HepG2 (cell line): ENCODE measurements around the gene DMTF1. TPM values are rescaled to one million over a fixed set of nuclear protein-coding genes. Genes with fewer than 3 reads are reported as not detected.
A peak's percentile ranks its signal among the peaks of the same experiment; 100 is the strongest.

Experiments used
- CENPT ChIP-seq: sonication (generic); formaldehyde crosslinking; IDR thresholded peaks from 2 replicates; pipeline ENCODE4 v1.8.0; 2022; ENCODE audit warnings: low read depth, mild to moderate bottlenecking, moderate library complexity, missing genetic modification reagents
- JUNB ChIP-seq: sonication (generic); formaldehyde crosslinking; IDR thresholded peaks from 2 replicates; pipeline ENCODE4 v1.8.0; 2022; ENCODE audit warnings: missing genetic modification reagents, mild to moderate bottlenecking, borderline replicate concordance
- JUND ChIP-seq: sonication (generic); formaldehyde crosslinking; IDR thresholded peaks from 2 replicates; pipeline ENCODE4 v1.8.0; 2022; ENCODE audit warnings: mild to moderate bottlenecking, missing genetic modification reagents
- PAWR ChIP-seq: sonication (generic); formaldehyde crosslinking; IDR thresholded peaks from 2 replicates; pipeline ENCODE4 v1.4.0; 2020; ENCODE audit warnings: missing genetic modification reagents, mild to moderate bottlenecking, borderline replicate concordance
- SATB2 ChIP-seq: sonication (generic); formaldehyde crosslinking; IDR thresholded peaks from 2 replicates; pipeline ENCODE4 v1.5.0; 2020; ENCODE audit warnings: missing genetic modification reagents
- SNAPC2 ChIP-seq: sonication (generic); formaldehyde crosslinking; IDR thresholded peaks from 2 replicates; pipeline ENCODE4 v1.8.1; 2022; ENCODE audit warnings: mild to moderate bottlenecking, missing genetic modification reagents
- YEATS2 ChIP-seq: sonication (generic); formaldehyde crosslinking; IDR thresholded peaks from 2 replicates; pipeline ENCODE4 v1.4.0; 2020; ENCODE audit warnings: missing genetic modification reagents, borderline replicate concordance
- ZFP37 ChIP-seq: sonication (generic); formaldehyde crosslinking; IDR thresholded peaks from 2 replicates; pipeline ENCODE4 v1.4.0; 2020; ENCODE audit warnings: missing genetic modification reagents, borderline replicate concordance
- ZFP91 ChIP-seq: sonication (generic); formaldehyde crosslinking; IDR thresholded peaks from 2 replicates; pipeline ENCODE4 v1.9.0; 2022; ENCODE audit warnings: missing genetic modification reagents, mild to moderate bottlenecking, borderline replicate concordance
- ZNF232 ChIP-seq: sonication (generic); formaldehyde crosslinking; IDR thresholded peaks from 2 replicates; pipeline ENCODE4 v1.4.0; 2020; ENCODE audit warnings: missing genetic modification reagents, borderline replicate concordance
- ZNF264 ChIP-seq: sonication (generic); formaldehyde crosslinking; IDR thresholded peaks from 2 replicates; pipeline ENCODE4 v1.4.0; 2020; ENCODE audit warnings: missing genetic modification reagents
- ZNF326 ChIP-seq: sonication (generic); formaldehyde crosslinking; IDR thresholded peaks from 2 replicates; pipeline ENCODE4 v1.4.0; 2020; ENCODE audit warnings: missing genetic modification reagents, borderline replicate concordance
- ZNF549 ChIP-seq: sonication (generic); formaldehyde crosslinking; IDR thresholded peaks from 2 replicates; pipeline ENCODE4 v1.5.0; 2020; ENCODE audit warnings: missing genetic modification reagents
- polyA plus RNA-seq, 8 experiments: library from polyadenylated mRNA; depleted of rRNA in 3 of 8; stranded (reverse) in 7 of 8; unstranded in 1 of 8; fragments of >200 nt; fragmentation: Illumina TruSeq in 4 of 8; extraction: Trizol in 4 of 8; gene quantifications; 2 replicates each; pipeline versions ENCODE4 v1.2.1 to v1.2.3, GENCODE V29; 2011 to 2016; ENCODE audit warnings: low read depth in 4 of 8, missing spikeins in 1 of 8, mixed read lengths in 1 of 8; ENCODE audit not compliant: insufficient read depth in 1 of 8
- total RNA-seq, 5 experiments: library from RNA; depleted of rRNA; stranded (reverse); fragments of >200 nt; fragmentation: Illumina TruSeq; extraction: Trizol; gene quantifications; 2 replicates each; pipeline ENCODE4 v1.2.3, GENCODE V29; 2016; ENCODE audit warnings: low read depth in 1 of 5
- TF ChIP-seq, protein P1 (sequence below): sonication (generic); formaldehyde crosslinking; IDR thresholded peaks from 2 replicates; pipeline ENCODE4 v1.8.1; 2023; ENCODE audit warnings: missing genetic modification reagents, mild to moderate bottlenecking, borderline replicate concordance
- TF ChIP-seq, protein P2 (sequence below): sonication (generic); formaldehyde crosslinking; IDR thresholded peaks from 2 replicates; pipeline ENCODE4 v1.5.0; 2020; ENCODE audit warnings: mild to moderate bottlenecking, missing genetic modification reagents, borderline replicate concordance
- TF ChIP-seq, protein P3 (sequence below): sonication (generic); formaldehyde crosslinking; IDR thresholded peaks from 2 replicates; pipeline ENCODE4 v1.9.0; 2022; ENCODE audit warnings: low read depth, missing genetic modification reagents

Gene DMTF1
- total and polyA plus RNA-seq, 2 of the 13 experiments (the other 11 are each of a cell fraction or from before 2014, with no cell fraction given): 45.8 to 132 TPM

- peak; percentile 88 for TF ChIP-seq ZFP91 (CRISPR knock-in tag)
- peak; percentile 1; the same call in 1 of the 2 replicates for TF ChIP-seq ZFP37
- TF ChIP-seq, protein P1, sequence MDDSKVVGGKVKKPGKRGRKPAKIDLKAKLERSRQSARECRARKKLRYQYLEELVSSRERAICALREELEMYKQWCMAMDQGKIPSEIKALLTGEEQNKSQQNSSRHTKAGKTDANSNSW: 0 out of 2 replicates have a peak, but pooled peaks have one; percentile 28
- peak; percentile 73 for TF ChIP-seq SNAPC2
- TF ChIP-seq SATB2 (CRISPR knock-in tag): peak; percentile 84; the same call in 1 of the 2 replicates
- no peak for TF ChIP-seq ZNF326 (CRISPR knock-in tag)
- peak; percentile 22; the same call in 1 of the 2 replicates for TF ChIP-seq JUND
- TF ChIP-seq, protein P2, sequence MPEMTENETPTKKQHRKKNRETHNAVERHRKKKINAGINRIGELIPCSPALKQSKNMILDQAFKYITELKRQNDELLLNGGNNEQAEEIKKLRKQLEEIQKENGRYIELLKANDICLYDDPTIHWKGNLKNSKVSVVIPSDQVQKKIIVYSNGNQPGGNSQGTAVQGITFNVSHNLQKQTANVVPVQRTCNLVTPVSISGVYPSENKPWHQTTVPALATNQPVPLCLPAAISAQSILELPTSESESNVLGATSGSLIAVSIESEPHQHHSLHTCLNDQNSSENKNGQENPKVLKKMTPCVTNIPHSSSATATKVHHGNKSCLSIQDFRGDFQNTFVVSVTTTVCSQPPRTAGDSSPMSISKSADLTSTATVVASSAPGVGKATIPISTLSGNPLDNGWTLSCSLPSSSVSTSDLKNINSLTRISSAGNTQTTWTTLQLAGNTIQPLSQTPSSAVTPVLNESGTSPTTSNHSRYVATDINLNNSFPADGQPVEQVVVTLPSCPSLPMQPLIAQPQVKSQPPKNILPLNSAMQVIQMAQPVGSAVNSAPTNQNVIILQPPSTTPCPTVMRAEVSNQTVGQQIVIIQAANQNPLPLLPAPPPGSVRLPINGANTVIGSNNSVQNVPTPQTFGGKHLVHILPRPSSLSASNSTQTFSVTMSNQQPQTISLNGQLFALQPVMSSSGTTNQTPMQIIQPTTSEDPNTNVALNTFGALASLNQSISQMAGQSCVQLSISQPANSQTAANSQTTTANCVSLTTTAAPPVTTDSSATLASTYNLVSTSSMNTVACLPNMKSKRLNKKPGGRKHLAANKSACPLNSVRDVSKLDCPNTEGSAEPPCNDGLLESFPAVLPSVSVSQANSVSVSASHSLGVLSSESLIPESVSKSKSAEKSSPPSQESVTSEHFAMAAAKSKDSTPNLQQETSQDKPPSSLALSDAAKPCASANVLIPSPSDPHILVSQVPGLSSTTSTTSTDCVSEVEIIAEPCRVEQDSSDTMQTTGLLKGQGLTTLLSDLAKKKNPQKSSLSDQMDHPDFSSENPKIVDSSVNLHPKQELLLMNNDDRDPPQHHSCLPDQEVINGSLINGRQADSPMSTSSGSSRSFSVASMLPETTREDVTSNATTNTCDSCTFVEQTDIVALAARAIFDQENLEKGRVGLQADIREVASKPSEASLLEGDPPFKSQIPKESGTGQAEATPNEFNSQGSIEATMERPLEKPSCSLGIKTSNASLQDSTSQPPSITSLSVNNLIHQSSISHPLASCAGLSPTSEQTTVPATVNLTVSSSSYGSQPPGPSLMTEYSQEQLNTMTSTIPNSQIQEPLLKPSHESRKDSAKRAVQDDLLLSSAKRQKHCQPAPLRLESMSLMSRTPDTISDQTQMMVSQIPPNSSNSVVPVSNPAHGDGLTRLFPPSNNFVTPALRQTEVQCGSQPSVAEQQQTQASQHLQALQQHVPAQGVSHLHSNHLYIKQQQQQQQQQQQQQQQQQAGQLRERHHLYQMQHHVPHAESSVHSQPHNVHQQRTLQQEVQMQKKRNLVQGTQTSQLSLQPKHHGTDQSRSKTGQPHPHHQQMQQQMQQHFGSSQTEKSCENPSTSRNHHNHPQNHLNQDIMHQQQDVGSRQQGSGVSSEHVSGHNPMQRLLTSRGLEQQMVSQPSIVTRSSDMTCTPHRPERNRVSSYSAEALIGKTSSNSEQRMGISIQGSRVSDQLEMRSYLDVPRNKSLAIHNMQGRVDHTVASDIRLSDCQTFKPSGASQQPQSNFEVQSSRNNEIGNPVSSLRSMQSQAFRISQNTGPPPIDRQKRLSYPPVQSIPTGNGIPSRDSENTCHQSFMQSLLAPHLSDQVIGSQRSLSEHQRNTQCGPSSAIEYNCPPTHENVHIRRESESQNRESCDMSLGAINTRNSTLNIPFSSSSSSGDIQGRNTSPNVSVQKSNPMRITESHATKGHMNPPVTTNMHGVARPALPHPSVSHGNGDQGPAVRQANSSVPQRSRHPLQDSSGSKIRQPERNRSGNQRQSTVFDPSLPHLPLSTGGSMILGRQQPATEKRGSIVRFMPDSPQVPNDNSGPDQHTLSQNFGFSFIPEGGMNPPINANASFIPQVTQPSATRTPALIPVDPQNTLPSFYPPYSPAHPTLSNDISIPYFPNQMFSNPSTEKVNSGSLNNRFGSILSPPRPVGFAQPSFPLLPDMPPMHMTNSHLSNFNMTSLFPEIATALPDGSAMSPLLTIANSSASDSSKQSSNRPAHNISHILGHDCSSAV (CRISPR knock-in tag): no peak; the same call in 1 of the 2 replicates
- TF ChIP-seq ZNF232 (CRISPR knock-in tag): peak; percentile 73; the same call in 1 of the 2 replicates
- peak; percentile 91 for TF ChIP-seq YEATS2
- TF ChIP-seq ZNF264 (CRISPR knock-in tag): peak; percentile 74; the same call in 1 of the 2 replicates
- TF ChIP-seq, protein P3, sequence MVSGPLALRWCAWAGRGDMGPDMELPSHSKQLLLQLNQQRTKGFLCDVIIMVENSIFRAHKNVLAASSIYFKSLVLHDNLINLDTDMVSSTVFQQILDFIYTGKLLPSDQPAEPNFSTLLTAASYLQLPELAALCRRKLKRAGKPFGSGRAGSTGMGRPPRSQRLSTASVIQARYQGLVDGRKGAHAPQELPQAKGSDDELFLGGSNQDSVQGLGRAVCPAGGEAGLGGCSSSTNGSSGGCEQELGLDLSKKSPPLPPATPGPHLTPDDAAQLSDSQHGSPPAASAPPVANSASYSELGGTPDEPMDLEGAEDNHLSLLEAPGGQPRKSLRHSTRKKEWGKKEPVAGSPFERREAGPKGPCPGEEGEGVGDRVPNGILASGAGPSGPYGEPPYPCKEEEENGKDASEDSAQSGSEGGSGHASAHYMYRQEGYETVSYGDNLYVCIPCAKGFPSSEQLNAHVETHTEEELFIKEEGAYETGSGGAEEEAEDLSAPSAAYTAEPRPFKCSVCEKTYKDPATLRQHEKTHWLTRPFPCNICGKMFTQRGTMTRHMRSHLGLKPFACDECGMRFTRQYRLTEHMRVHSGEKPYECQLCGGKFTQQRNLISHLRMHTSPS (CRISPR knock-in tag): peak; percentile 15; the same call in 1 of the 2 replicates
- TF ChIP-seq CENPT (CRISPR knock-in tag): peak; percentile 82
- no peak for TF ChIP-seq PAWR (CRISPR knock-in tag)
- no peak; the same call in 1 of the 2 replicates for TF ChIP-seq JUNB (CRISPR knock-in tag)
- TF ChIP-seq ZNF549 (CRISPR knock-in tag): no peak
Observed at GRCh38 chr7:87152112-87152896, at the start of gene DMTF1 (continued).
